Activated naive CD4-positive, alpha-beta T cell treated with anti-CD3 and anti-CD28 coated beads, Interleukin-2, amount 10 ng/mL, durations not matched to agents 7 days and 5 days (primary cell): Measurements from ENCODE around the gene CDH4.

Experiments used
- CTCF ChIA-PET: fragments of 350-600 bp; sonication (Branson Sonifier 250); formaldehyde crosslinking; loops from one replicate; lab custom pipeline; 2021; ENCODE audit warnings: antibody characterized with exemption; lab: Charles Lee
- DNase-seq: peaks from one replicate; pipeline ENCODE4 v3.0.0-alpha.2; 2020
- H3K27ac Mint-ChIP-seq: one replicate; pipeline ENCODE4 v1.8.0; 2021; ENCODE audit warnings: mild to moderate bottlenecking, moderate library complexity, mixed read lengths
- H3K27me3 Mint-ChIP-seq: one replicate; pipeline ENCODE4 v1.8.0; 2021; ENCODE audit warnings: mild to moderate bottlenecking, mixed read lengths
- H3K36me3 Mint-ChIP-seq: one replicate; pipeline ENCODE4 v1.8.0; 2021; ENCODE audit warnings: mixed read lengths
- H3K4me1 Mint-ChIP-seq: one replicate; pipeline ENCODE4 v1.8.0; 2021; ENCODE audit warnings: mixed read lengths
- H3K4me3 Mint-ChIP-seq: one replicate; pipeline ENCODE4 v1.8.0; 2021; ENCODE audit warnings: mild to moderate bottlenecking, moderate library complexity, mixed read lengths
- H3K9me3 Mint-ChIP-seq: one replicate; pipeline ENCODE4 v1.8.0; 2021; ENCODE audit warnings: mixed read lengths

CDH4 gene

GRCh38 chr20:61701802-61702201 lies 449.7 kb downstream of the CDH4 start:
- CTCF ChIA-PET, result no interaction called here
- Mint-ChIP-seq H3K27me3 (no peaks in the 10 kb centered on the region), H3K4me3 (no peak overlapping the region), H3K36me3 (no peaks in the 10 kb centered on the region), H3K27ac (no peak overlapping the region), H3K9me3 (no peaks in the 10 kb centered on the region), H3K4me1 (no peaks in the 10 kb centered on the region)
- DNase-seq, result no peak

- no peaks in the 10 kb centered on the region for H3K4me1 Mint-ChIP-seq
- no peaks in the 10 kb centered on the region for H3K9me3 Mint-ChIP-seq
- H3K36me3 Mint-ChIP-seq, result no peaks in the 10 kb centered on the region
- DNase-seq, result no peak
- H3K27me3 Mint-ChIP-seq, result no peaks in the 10 kb centered on the region
- CTCF ChIA-PET, result no interaction called here
- no peak overlapping the region for H3K4me3 Mint-ChIP-seq
- H3K27ac Mint-ChIP-seq, result no peak overlapping the region
Observed at GRCh38 chr20:61702246-61702645, 450.2 kb downstream of the CDH4 start.

DNA sequence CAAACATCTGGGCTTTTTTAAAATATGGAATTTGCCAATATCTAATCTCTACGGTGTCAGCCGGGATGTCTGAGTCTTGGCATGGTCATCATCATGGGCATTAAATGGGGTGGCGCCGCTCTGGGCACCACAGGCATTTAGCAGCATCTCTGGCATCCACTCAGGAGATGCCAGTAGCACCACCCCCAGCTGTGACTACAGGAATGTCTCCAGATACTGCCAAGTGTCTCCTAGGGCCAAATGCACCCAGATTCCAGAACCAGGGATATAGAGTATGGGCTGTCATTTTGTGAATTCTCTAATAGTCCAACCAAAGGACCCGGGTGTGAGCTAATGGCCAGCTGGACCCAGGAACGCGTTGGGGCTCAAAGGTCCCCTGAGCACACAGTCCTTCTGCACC lies 452.6 kb downstream of the CDH4 start:
- H3K27me3 Mint-ChIP-seq, result no peaks in the 10 kb centered on the region
- CTCF ChIA-PET, result no interaction called here

DNA sequence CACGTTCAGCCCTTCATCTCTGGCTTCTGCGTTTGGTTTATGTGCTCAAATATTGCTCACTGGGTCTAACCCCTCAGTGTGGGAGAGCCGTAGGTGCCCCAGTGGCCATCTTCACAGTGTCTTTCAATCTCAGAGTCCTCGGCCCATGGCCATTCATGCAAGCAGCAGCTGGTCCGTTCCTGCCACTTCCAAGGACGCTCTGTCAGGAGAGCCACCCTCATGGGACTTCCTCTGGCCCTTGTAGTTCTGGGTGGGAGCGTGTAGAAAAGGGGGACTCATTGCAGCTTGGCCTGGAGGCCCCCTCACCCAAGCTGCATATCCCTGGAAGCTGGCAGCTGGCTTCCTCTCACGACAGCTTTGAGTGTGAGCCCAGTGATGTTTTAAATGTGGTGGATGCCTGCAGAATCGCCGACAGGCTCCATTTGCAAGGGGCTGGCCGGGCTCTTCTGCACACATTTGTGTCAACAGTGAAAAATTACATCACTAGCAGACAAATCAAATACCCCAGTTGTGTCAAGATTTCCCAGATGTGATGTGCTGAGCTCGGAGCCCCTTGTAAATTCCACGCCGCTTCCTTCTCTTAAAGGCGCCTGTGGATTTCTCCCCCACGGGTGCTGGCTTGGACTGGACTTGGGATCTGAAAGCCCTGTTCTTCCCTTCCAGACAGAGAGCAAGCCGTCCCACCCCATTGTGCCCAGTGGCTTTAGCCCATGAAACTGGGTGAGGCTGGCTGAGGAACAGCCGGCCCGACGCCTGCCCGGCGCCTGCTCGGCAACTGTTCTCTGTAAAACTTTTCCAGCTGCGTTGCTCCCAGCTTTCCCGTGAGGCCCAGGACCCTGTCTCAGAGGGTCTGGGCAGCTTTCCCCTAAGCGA lies 453.6 kb downstream of the CDH4 start:
- DNase-seq, result no peak
- H3K36me3 Mint-ChIP-seq, result no peaks in the 10 kb centered on the region
- no peak overlapping the region for H3K27ac Mint-ChIP-seq
- H3K9me3 Mint-ChIP-seq, result no peaks in the 10 kb centered on the region
- H3K4me3 Mint-ChIP-seq, result no peak overlapping the region
- no peaks in the 10 kb centered on the region for H3K27me3 Mint-ChIP-seq
- CTCF ChIA-PET, result no interaction called here
- no peaks in the 10 kb centered on the region for H3K4me1 Mint-ChIP-seq

More for the DNA sequence above, 452.6 kb downstream of the CDH4 start:
- no peak overlapping the region for H3K4me3 Mint-ChIP-seq
- H3K27ac Mint-ChIP-seq, result no peak overlapping the region
- H3K9me3 Mint-ChIP-seq, result no peaks in the 10 kb centered on the region
- no peaks in the 10 kb centered on the region for H3K36me3 Mint-ChIP-seq
- DNase-seq, result no peak
- no peaks in the 10 kb centered on the region for H3K4me1 Mint-ChIP-seq

- Mint-ChIP-seq H3K27me3 (no peaks in the 10 kb centered on the region), H3K9me3 (peaks cover 3% of the 10 kb centered on the region), H3K4me3 (no peak overlapping the region), H3K36me3 (no peaks in the 10 kb centered on the region), H3K4me1 (no peaks in the 10 kb centered on the region), H3K27ac (no peak overlapping the region)
- no peak for DNase-seq
- CTCF ChIA-PET, result no interaction called here
Observed at GRCh38 chr20:61706259-61706961, 454.3 kb downstream of the CDH4 start.

DNA sequence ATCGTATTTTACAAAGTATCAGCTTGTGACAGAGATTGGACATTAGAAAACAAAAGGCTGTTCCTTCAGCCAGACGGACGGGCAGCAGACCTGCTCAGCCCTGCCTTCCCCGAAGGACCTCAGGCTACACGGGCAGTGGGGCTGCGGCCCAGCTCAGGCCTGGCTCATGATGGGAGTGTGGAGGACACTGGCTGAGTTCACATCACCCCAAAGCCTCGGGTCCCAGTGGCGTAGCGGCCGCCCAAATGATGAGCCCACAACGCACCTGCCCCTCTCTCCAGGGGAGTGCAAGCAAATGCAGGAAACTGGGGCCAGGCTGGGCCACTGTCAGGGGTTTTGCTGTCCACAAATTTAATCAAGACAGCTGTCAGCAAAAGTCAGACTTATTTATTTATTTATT lies 456.8 kb downstream of the CDH4 start:
- Mint-ChIP-seq H3K4me3 (no peak overlapping the region), H3K9me3 (peaks cover 3% of the 10 kb centered on the region), H3K27me3 (no peaks in the 10 kb centered on the region), H3K36me3 (no peaks in the 10 kb centered on the region), H3K27ac (no peak overlapping the region), H3K4me1 (no peaks in the 10 kb centered on the region)
- no peak for DNase-seq
- CTCF ChIA-PET, result no interaction called here

- Mint-ChIP-seq H3K27ac (no peak overlapping the region), H3K4me3 (no peak overlapping the region), H3K9me3 (peaks cover 9% of the 10 kb centered on the region), H3K27me3 (no peaks in the 10 kb centered on the region), H3K36me3 (no peaks in the 10 kb centered on the region), H3K4me1 (no peaks in the 10 kb centered on the region)
- no peak for DNase-seq
- CTCF ChIA-PET, result no interaction called here
Observed at GRCh38 chr20:61710108-61710507, 458.0 kb downstream of the CDH4 start.

DNA sequence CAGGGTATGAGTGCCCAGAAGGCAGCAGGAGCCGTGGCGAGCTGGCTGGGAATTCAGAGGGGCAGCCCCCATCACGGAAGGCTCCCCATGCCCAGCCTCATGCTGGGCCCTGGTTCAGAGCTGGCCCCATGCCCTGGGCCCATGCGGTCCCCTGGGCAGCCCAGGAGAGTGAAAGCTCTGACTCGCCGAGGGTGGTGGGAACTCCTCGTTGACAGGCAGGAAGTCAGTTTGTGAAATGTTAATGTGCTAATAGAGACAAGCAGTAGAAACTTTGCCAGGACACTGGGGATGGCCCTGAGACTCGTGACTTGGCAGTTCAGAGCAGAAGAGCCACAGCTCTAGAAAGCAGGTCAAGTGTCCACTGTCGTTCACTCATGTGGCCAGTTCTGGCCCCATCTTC lies 460.6 kb downstream of the CDH4 start:
- Mint-ChIP-seq H3K27me3 (no peaks in the 10 kb centered on the region), H3K4me3 (no peak overlapping the region), H3K4me1 (no peaks in the 10 kb centered on the region), H3K27ac (no peak overlapping the region), H3K9me3 (peaks cover 15% of the 10 kb centered on the region), H3K36me3 (no peaks in the 10 kb centered on the region)
- no peak for DNase-seq
- CTCF ChIA-PET, result no interaction called here

DNA sequence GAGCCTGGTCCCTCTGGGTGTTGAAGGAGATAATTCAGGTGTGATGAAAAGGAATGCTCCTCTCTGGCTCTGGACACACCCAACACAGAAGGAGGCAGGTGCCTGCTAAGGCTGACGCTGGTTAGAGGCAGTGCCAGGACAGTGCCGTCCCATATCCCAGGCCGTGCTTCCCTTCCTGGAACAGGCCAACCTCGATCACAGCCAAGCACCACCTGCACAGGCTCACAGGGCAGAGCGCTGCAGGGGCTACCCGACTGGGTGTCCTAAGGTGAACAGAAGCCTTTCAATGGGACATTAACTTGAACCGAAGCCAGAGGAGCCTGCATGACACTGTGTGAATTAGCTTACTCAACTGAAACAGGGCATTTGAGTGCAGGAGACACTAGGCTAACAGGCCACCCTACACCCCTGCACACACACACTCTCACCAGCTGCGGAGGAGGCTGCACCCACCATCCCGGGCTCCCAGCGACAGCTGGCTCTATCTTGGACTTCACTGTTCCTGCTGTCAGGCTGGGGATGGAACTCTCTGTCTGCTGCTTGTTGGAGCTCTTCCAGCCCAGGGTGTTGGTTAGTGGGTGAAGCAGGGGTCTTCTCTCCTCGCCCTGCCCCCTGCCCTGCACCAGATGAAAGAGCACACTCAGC lies 466.4 kb downstream of the CDH4 start:
- H3K4me3 Mint-ChIP-seq, result peak overlapping the region; percentile 74
- H3K27ac Mint-ChIP-seq, result peak overlapping the region; percentile 95
- peaks cover 9% of the 10 kb centered on the region for H3K36me3 Mint-ChIP-seq
- DNase-seq, result no peak
- peaks cover 15% of the 10 kb centered on the region for H3K9me3 Mint-ChIP-seq
- CTCF ChIA-PET, result no interaction called here
- peaks cover 18% of the 10 kb centered on the region for H3K4me1 Mint-ChIP-seq
- no peaks in the 10 kb centered on the region for H3K27me3 Mint-ChIP-seq

- Mint-ChIP-seq H3K9me3 (peaks cover 11% of the 10 kb centered on the region), H3K4me3 (peak overlapping the region; percentile 74), H3K27me3 (no peaks in the 10 kb centered on the region), H3K27ac (peak overlapping the region; percentile 95), H3K36me3 (peaks cover 9% of the 10 kb centered on the region), H3K4me1 (peaks cover 18% of the 10 kb centered on the region)
- peak; percentile 73 for DNase-seq
- CTCF ChIA-PET, result no interaction called here
Observed at GRCh38 chr20:61719691-61720347, 467.8 kb downstream of the CDH4 start.

GRCh38 chr20:61720348-61720696 lies 468.3 kb downstream of the CDH4 start:
- no peak for DNase-seq
- Mint-ChIP-seq H3K9me3 (peaks cover 6% of the 10 kb centered on the region), H3K27me3 (no peaks in the 10 kb centered on the region), H3K36me3 (peaks cover 9% of the 10 kb centered on the region), H3K4me1 (peaks cover 18% of the 10 kb centered on the region), H3K27ac (peak overlapping the region; percentile 95), H3K4me3 (no peak overlapping the region)
- CTCF ChIA-PET, result no interaction called here

DNA sequence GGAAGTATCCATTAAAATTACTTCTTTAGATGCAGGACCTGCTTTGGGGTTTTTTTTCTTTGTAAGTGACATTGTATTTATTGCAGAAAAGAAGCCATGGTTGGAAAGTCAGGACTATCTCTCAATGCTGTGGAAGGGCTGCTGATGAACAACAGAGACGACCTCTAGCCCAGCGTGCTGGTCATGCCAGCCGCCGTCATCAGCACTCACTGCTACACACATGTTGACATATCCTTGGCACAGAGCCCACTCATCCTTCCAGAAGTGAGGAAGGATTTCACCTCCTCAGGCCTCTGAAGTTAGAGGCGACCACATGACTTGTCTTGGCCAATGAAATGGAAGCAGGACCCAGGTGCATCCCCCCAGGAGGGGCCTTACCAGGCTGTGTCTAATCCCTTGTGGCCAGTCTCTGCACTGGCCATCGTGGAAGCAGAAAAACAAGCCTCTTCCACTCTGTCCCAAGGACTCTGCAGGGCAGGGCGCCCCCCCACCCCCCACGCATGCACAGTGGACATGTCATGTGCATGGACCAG lies 470.2 kb downstream of the CDH4 start:
- DNase-seq, result no peak
- H3K27ac Mint-ChIP-seq, result no peak overlapping the region
- H3K9me3 Mint-ChIP-seq, result peaks cover 2% of the 10 kb centered on the region
- H3K36me3 Mint-ChIP-seq, result peaks cover 9% of the 10 kb centered on the region
- H3K4me1 Mint-ChIP-seq, result peaks cover 18% of the 10 kb centered on the region
- CTCF ChIA-PET, result no interaction called here
- no peaks in the 10 kb centered on the region for H3K27me3 Mint-ChIP-seq
- no peak overlapping the region for H3K4me3 Mint-ChIP-seq

- no peak for DNase-seq
- Mint-ChIP-seq H3K36me3 (peaks cover 4% of the 10 kb centered on the region), H3K9me3 (peaks cover 2% of the 10 kb centered on the region), H3K4me1 (peaks cover 13% of the 10 kb centered on the region), H3K27ac (no peak overlapping the region), H3K4me3 (no peak overlapping the region), H3K27me3 (no peaks in the 10 kb centered on the region)
- CTCF ChIA-PET, result no interaction called here
Observed at GRCh38 chr20:61723529-61724257, 471.6 kb downstream of the CDH4 start.
